HepG2 (cell line): ENCODE measurements around the gene ZBTB37. TPM values are rescaled to one million over a fixed set of nuclear protein-coding genes. Genes with fewer than 3 reads are reported as not detected.

Experiments used
- ARNTL ChIP-seq: sonication (generic); formaldehyde crosslinking; IDR thresholded peaks from 2 replicates; pipeline ENCODE4 v1.4.0; 2020; ENCODE audit warnings: mild to moderate bottlenecking, missing genetic modification reagents
- BRF2 ChIP-seq: sonication (generic); formaldehyde crosslinking; IDR thresholded peaks from 2 replicates; pipeline ENCODE4 v1.8.1; 2022; ENCODE audit warnings: mild to moderate bottlenecking, missing genetic modification reagents
- CHD4 ChIP-seq: fragments of 200-600 bp; sonication (generic); IDR thresholded peaks from 2 replicates; pipeline ENCODE4 v1.7.0; 2017; ENCODE audit warnings: mild to moderate bottlenecking, low read length, borderline replicate concordance
- ELF1 ChIP-seq: sonication (generic); formaldehyde crosslinking; IDR thresholded peaks from 2 replicates; pipeline ENCODE4 v1.4.0; 2020; ENCODE audit warnings: missing genetic modification reagents
- ESRRA ChIP-seq: sonication (generic); formaldehyde crosslinking; IDR thresholded peaks from 2 replicates; pipeline ENCODE4 v1.5.1; 2020; ENCODE audit warnings: mild to moderate bottlenecking, low read depth, missing genetic modification reagents
- HBP1 ChIP-seq: IDR thresholded peaks from 2 replicates; pipeline ENCODE4 v1.6.1; 2016; ENCODE audit warnings: low read depth, control low read depth
- HNRNPH1 ChIP-seq: fragments of 200-400 bp; formaldehyde crosslinking; optimal IDR thresholded peaks from 2 replicates; pipeline ENCODE3; 2017; ENCODE audit warnings: mild to moderate bottlenecking, low read depth, low read length
- JDP2 ChIP-seq: sonication (generic); formaldehyde crosslinking; IDR thresholded peaks from 2 replicates; pipeline ENCODE4 v1.8.1; 2022; ENCODE audit warnings: missing genetic modification reagents, borderline replicate concordance
- MXD4 ChIP-seq: IDR thresholded peaks from 2 replicates; pipeline ENCODE4 v1.6.1; 2016; ENCODE audit warnings: mild to moderate bottlenecking, missing biosample characterization, missing genetic modification reagents
- PAF1 ChIP-seq: IDR thresholded peaks from 2 replicates; pipeline ENCODE4 v1.6.1; 2016; ENCODE audit warnings: missing genetic modification reagents, missing compliant biosample characterization
- RNF2 ChIP-seq: fragments of 450-650 bp; conservative IDR thresholded peaks from 2 replicates; pipeline ENCODE4 v1.6.1; 2016; ENCODE audit warnings: low read depth
- TCF12 ChIP-seq, 2 experiments: fragments of 450-650 bp in 1 of 2; sonication (generic) in 1 of 2; formaldehyde crosslinking in 1 of 2; IDR thresholded peaks; 2 replicates each; pipeline versions ENCODE4 v1.6.1 to v1.8.0; 2017 to 2022; ENCODE audit warnings: antibody characterized with exemption in 1 of 2, mild to moderate bottlenecking in 1 of 2, missing genetic modification reagents in 1 of 2, moderate library complexity in 1 of 2
- ZBTB33 ChIP-seq: sonication (generic); formaldehyde crosslinking; IDR thresholded peaks from 2 replicates; pipeline ENCODE4 v1.4.0; 2020; ENCODE audit warnings: missing genetic modification reagents
- ZFP1 ChIP-seq: IDR thresholded peaks from 2 replicates; pipeline ENCODE4 v1.6.1; 2016
- ZFP36L2 ChIP-seq: sonication (generic); formaldehyde crosslinking; IDR thresholded peaks from 2 replicates; pipeline ENCODE4 v1.4.0; 2020; ENCODE audit warnings: missing genetic modification reagents
- ZNF17 ChIP-seq: sonication (generic); formaldehyde crosslinking; IDR thresholded peaks from 2 replicates; pipeline ENCODE4 v1.5.0; 2020; ENCODE audit warnings: mild to moderate bottlenecking, missing genetic modification reagents
- ZNF382 ChIP-seq: sonication (generic); formaldehyde crosslinking; IDR thresholded peaks from 2 replicates; pipeline ENCODE4 v1.5.0; 2020; ENCODE audit warnings: missing genetic modification reagents, mild to moderate bottlenecking, borderline replicate concordance
- ZNF629 ChIP-seq: sonication (generic); formaldehyde crosslinking; conservative IDR thresholded peaks from 2 replicates; pipeline ENCODE4 v1.5.0; 2020; ENCODE audit warnings: missing genetic modification reagents
- ZSCAN31 ChIP-seq: sonication (generic); formaldehyde crosslinking; IDR thresholded peaks from 2 replicates; pipeline ENCODE4 v1.5.0; 2020; ENCODE audit warnings: low read depth, mild to moderate bottlenecking, missing genetic modification reagents
- polyA plus RNA-seq, 8 experiments: library from polyadenylated mRNA; depleted of rRNA in 3 of 8; stranded (reverse) in 7 of 8; unstranded in 1 of 8; fragments of >200 nt; fragmentation: Illumina TruSeq in 4 of 8; extraction: Trizol in 4 of 8; gene quantifications; 2 replicates each; pipeline versions ENCODE4 v1.2.1 to v1.2.3, GENCODE V29; 2011 to 2016; ENCODE audit warnings: low read depth in 4 of 8, missing spikeins in 1 of 8, mixed read lengths in 1 of 8; ENCODE audit not compliant: insufficient read depth in 1 of 8
- total RNA-seq, 5 experiments: library from RNA; depleted of rRNA; stranded (reverse); fragments of >200 nt; fragmentation: Illumina TruSeq; extraction: Trizol; gene quantifications; 2 replicates each; pipeline ENCODE4 v1.2.3, GENCODE V29; 2016; ENCODE audit warnings: low read depth in 1 of 5
- TF ChIP-seq, protein P1 (sequence below): sonication (generic); formaldehyde crosslinking; IDR thresholded peaks from 2 replicates; pipeline ENCODE4 v1.5.1; 2020; ENCODE audit warnings: mild to moderate bottlenecking, missing genetic modification reagents, borderline replicate concordance
- TF ChIP-seq, protein P2 (sequence below): sonication (generic); formaldehyde crosslinking; IDR thresholded peaks from 2 replicates; pipeline ENCODE4 v1.4.0; 2020; ENCODE audit warnings: missing genetic modification reagents, borderline replicate concordance

ZBTB37 gene
- total and polyA plus RNA-seq, 2 of the 13 experiments (the other 11 are each of a cell fraction or from before 2014, with no cell fraction given): 2.6 to 7.7 TPM

GRCh38 chr1:173824315-173825081 lies 43.7 kb upstream of the ZBTB37 start, which contains the start of the genes CENPL and DARS2 (continued):
- TF ChIP-seq ZBTB33 (peak; percentile 42; the same call in 1 of the 2 replicates), ZNF17 (CRISPR knock-in tag) (no peak), TCF12 (IDR thresholded peaks at IDR 0.05) (no peak), TCF12 (CRISPR knock-in tag; IDR thresholded peaks at IDR 0.05) (0 out of 2 replicates have a peak, but pooled peaks have one; percentile 62), ZNF629 (CRISPR knock-in tag) (no peak), MXD4 (CRISPR knock-in tag) (no peak; the same call in 1 of the 2 replicates), HNRNPH1 (no peak), ZFP36L2 (CRISPR knock-in tag) (no peak), HBP1 (CRISPR knock-in tag) (peak; percentile 82; the same call in 1 of the 2 replicates), ZNF382 (CRISPR knock-in tag) (no peak), ARNTL (CRISPR knock-in tag) (no peak), ZFP1 (CRISPR knock-in tag) (no peak), ESRRA (peak; percentile 26; the same call in 1 of the 2 replicates), CHD4 (no peak), PAF1 (CRISPR knock-in tag) (no peak), RNF2 (no peak), ELF1 (CRISPR knock-in tag) (peak; percentile 97), JDP2 (CRISPR knock-in tag) (no peak), ZSCAN31 (peak; percentile 46; the same call in 1 of the 2 replicates), BRF2 (CRISPR knock-in tag) (peak; percentile 48; the same call in 1 of the 2 replicates)
- TF ChIP-seq, protein P1, sequence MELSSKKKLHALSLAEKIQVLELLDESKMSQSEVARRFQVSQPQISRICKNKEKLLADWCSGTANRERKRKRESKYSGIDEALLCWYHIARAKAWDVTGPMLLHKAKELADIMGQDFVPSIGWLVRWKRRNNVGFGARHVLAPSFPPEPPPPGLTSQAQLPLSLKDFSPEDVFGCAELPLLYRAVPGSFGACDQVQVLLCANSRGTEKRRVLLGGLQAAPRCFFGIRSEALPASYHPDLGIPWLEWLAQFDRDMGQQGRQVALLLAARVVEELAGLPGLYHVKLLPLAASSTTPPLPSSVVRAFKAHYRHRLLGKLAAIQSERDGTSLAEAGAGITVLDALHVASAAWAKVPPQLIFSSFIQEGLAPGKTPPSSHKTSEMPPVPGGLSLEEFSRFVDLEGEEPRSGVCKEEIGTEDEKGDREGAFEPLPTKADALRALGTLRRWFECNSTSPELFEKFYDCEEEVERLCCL (CRISPR knock-in tag): no peak
- TF ChIP-seq, protein P2, sequence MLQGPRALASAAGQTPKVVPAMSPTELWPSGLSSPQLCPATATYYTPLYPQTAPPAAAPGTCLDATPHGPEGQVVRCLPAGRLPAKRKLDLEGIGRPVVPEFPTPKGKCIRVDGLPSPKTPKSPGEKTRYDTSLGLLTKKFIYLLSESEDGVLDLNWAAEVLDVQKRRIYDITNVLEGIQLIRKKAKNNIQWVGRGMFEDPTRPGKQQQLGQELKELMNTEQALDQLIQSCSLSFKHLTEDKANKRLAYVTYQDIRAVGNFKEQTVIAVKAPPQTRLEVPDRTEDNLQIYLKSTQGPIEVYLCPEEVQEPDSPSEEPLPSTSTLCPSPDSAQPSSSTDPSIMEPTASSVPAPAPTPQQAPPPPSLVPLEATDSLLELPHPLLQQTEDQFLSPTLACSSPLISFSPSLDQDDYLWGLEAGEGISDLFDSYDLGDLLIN (CRISPR knock-in tag): no peak
